Heart left ventricle (tissue), 16 donors: Measurements from ENCODE around the gene DLX3. TPM values are rescaled to one million over a fixed set of nuclear protein-coding genes. Genes with fewer than 3 reads are reported as not detected.
A peak's percentile ranks its signal among the peaks of the same experiment; 100 is the strongest.

ENCODE experiments used
- ATAC-seq, 4 donors: fragments of 200-7000 bp; cut with Tn5 transposase; one replicate each; pipeline ENCODE4 v1.9.1; 2020 to 2022; ENCODE audit warnings: moderate library complexity in 4 of 4, mild to moderate bottlenecking in 3 of 4, moderate number of reproducible peaks in 1 of 4
- DNase-seq, 5 donors: peaks; one replicate each; pipeline ENCODE4 v3.0.0-alpha.2; 2020
- H3K27ac ChIP-seq, 12 donors: fragments of 200-600 bp; sonication (generic) in 4 of 12; one replicate each; pipeline versions ENCODE4 v1.5.0 to v1.8.0; 2016 to 2022; ENCODE audit warnings: mild to moderate bottlenecking in 2 of 12
- H3K27me3 ChIP-seq, 9 donors: fragments of 200-600 bp; sonication (generic) in 2 of 9; one replicate each; pipeline versions ENCODE4 v1.5.1 to v1.8.0; 2016 to 2022; ENCODE audit warnings: mild to moderate bottlenecking in 3 of 9
- H3K36me3 ChIP-seq, 9 donors: fragments of 200-600 bp; sonication (generic) in 2 of 9; one replicate each; pipeline versions ENCODE4 v1.5.0 to v1.8.0; 2018 to 2022; ENCODE audit warnings: mild to moderate bottlenecking in 2 of 9
- H3K4me1 ChIP-seq, 12 donors: fragments of 200-600 bp; sonication (generic) in 4 of 12; one replicate each; pipeline versions ENCODE4 v1.5.0 to v1.8.0; 2016 to 2022; ENCODE audit warnings: mild to moderate bottlenecking in 3 of 12
- H3K4me3 ChIP-seq, 12 donors: fragments of 200-600 bp; sonication (generic) in 4 of 12; one replicate each; pipeline versions ENCODE4 v1.5.0 to v1.8.0; 2017 to 2022; ENCODE audit warnings: mild to moderate bottlenecking in 9 of 12, moderate library complexity in 4 of 12
- H3K9me3 ChIP-seq, 12 donors: fragments of 200-600 bp; sonication (generic) in 4 of 12; one replicate each; pipeline versions ENCODE4 v1.5.0 to v1.8.0; 2016 to 2022; ENCODE audit warnings: mild to moderate bottlenecking in 1 of 12
- POLR2A ChIP-seq, 2 donors: fragments of 450-650 bp; IDR thresholded peaks; one replicate each; pipeline ENCODE4 v1.6.1; 2017; ENCODE audit warnings: antibody characterized with exemption in 2 of 2, mild to moderate bottlenecking in 2 of 2, moderate library complexity in 2 of 2
- WGBS, 4 donors: extraction: QIAGEN DNeasy Blood & Tissue Kit in 2 of 4; methylation state at CpG; one replicate each; pipeline versions ENCODE4 v1.1.5 to v1.1.7; 2013 to 2018; 5-methylcytosine and 5-hydroxymethylcytosine counted together
- intact Hi-C, 10 donors: fragments of 100-400 bp; cut with DNase I; formaldehyde crosslinking; loops; one replicate each; pipeline versions ENCODE4 v1.11.1 to v1.14.2; 2022
- long read RNA-seq, 3 donors: library from polyadenylated mRNA; unstranded; transcript quantifications; one replicate each; pipeline ENCODE4 v2.0.0, GENCODE V29; 2020 to 2021
- polyA plus RNA-seq, 2 donors: library from polyadenylated mRNA; stranded (reverse); fragments of 200-250 nt; gene quantifications; one replicate each; pipeline ENCODE4 v1.2.3, GENCODE V29; 2013
- total RNA-seq, 9 donors: library from RNA; depleted of rRNA in 2 of 9; stranded (reverse); fragments of >200 nt in 2 of 9; fragmentation: NEBNext Ultra II Directional in 3 of 9; extraction: Animal tissue kit (Norgen Biotek cat#: 25700) in 3 of 9; gene quantifications; one replicate each; pipeline versions ENCODE4 v1.1.0 to v1.2.4, GENCODE V29; 2016 to 2023
- TF ChIP-seq, protein P1 (sequence below), 12 donors: fragments of 200-600 bp; sonication (generic) in 4 of 12; IDR thresholded peaks; one replicate each; pipeline versions ENCODE4 v1.5.0 to v1.8.0; 2018 to 2022; ENCODE audit warnings: antibody characterized with exemption in 12 of 12, mild to moderate bottlenecking in 5 of 12
- donor health status: ischemic (EF 13 %, LVEDD 7.1; RV severe dilation, severe dysfunction).
- donor health status: healthy with polysubstance abuse.
- donor health status: DM: no; HTN: yes; CAD: no.
- donor health status: DM: no; HTN: no; CAD: no.
- donor health status: ischemic (EF 25% LVEDD 6.9; RV normal size, moderate dysfunction).
- donor health status: ischemic (EF 25% LVEDD 5.7; RV mildly dilated, moderate dysfunction).
- donor health status: healthy.
- donor health status: DM: yes; HTN: yes; CAD: no.
- donor health status: ischemic (EF 35%, LVEDD 5.7; RV mildly dilated, moderate dysfunction).
- donor health status: nonischemic (EF 11% LVEDD 7.7; RV severe dilation, severe dysfunction).
- donor health status: DM: yes; HTN: yes; CAD: no.
- donor health status: PGD.
- donor health status: ischemic (EF 29% LVEDD 5.4; RV normal size, mild dysfunction).
- donor health status: nonischemic (EF 23%, LVEDD 6.1; RV moderate dilation, normal function).

DLX3 gene
- total RNA-seq, result under 1 TPM in 3 of 9 donors, not detected in 6; 0.09 to 0.61 (median 0.12) TPM
- polyA plus RNA-seq, result under 1 TPM; 0.08 TPM
- long read RNA-seq, donor 1, result 0 reads
- long read RNA-seq, donor 2, result 0 reads
- long read RNA-seq, donor 3, result 0 reads

DNA sequence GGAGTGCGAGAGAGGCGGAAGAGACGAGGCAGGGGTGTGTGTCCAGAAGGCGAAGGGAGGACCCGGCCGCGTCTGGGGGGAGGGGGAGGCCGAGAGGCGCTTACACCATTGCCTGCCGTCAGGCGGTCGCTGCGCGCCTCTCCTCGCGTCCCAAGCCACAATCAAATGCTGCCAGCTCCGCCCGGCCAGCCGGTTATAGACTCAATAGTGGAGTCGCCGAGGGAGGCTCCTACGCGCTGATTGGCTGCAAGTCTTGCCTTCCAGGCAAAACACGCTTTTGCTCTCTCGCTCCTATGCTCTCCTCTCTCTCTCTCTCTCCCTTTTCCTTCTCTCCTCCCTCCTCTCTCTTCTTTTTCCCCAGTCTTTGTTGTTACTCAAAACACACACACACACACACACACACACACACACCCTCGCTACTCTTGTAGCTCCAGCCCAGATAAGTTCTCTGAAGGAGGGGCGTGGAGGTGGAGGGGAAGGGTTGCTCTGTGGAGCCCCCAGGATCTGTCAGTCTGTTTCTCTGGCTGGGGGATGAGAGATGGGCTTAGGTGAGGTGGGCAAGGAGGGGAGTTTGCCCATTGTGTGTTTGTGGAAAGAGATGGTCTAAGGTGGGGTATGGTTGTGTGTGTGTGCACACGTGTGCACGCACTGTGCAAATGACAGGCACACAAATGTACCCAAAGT, at the start of gene DLX3:
Gene DLX3 (minus strand): TSS at position 170 of the 684 bp plus-strand sequence. CDS start 226 bp downstream, outside the sequence.
- no peaks in the 10 kb centered on the region for H3K36me3 ChIP-seq
- H3K4me3 ChIP-seq, result peak within 1 kb of the TSS in 11 of 12 donors; percentile 16 to 60 (median 48)
- H3K27ac ChIP-seq, result no peak within 1 kb of the TSS
- peaks cover 32 to 95% (median 81%) of the 10 kb centered on the region in 9 donors for H3K27me3 ChIP-seq
- peaks cover 0 to 39% (median 24%) of the 10 kb centered on the region in 12 donors for H3K4me1 ChIP-seq
- WGBS, 4 donors, result 2 to 4% (median 3%) methylated on average over 28 to 29 of the region's 29 CpGs
- intact Hi-C loops, result loop anchor here (5.0 to 10.0 kb wide), 13 partner anchors 43 to 680 kb away; partner anchors contain the start of gene SLC35B1 (in 4 of the 10)
- no peaks in the 10 kb centered on the region for H3K9me3 ChIP-seq
- ATAC-seq (peak; percentile 35 to 77 (median 70)), DNase-seq (peak; percentile 65 to 85 (median 80))
- TF ChIP-seq, protein P1, sequence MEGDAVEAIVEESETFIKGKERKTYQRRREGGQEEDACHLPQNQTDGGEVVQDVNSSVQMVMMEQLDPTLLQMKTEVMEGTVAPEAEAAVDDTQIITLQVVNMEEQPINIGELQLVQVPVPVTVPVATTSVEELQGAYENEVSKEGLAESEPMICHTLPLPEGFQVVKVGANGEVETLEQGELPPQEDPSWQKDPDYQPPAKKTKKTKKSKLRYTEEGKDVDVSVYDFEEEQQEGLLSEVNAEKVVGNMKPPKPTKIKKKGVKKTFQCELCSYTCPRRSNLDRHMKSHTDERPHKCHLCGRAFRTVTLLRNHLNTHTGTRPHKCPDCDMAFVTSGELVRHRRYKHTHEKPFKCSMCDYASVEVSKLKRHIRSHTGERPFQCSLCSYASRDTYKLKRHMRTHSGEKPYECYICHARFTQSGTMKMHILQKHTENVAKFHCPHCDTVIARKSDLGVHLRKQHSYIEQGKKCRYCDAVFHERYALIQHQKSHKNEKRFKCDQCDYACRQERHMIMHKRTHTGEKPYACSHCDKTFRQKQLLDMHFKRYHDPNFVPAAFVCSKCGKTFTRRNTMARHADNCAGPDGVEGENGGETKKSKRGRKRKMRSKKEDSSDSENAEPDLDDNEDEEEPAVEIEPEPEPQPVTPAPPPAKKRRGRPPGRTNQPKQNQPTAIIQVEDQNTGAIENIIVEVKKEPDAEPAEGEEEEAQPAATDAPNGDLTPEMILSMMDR (IDR thresholded peaks at IDR 0.05), result no peak
- TF ChIP-seq POLR2A (IDR thresholded peaks at IDR 0.05), result peak in 1 of 2 donors; percentile 38

DNA sequence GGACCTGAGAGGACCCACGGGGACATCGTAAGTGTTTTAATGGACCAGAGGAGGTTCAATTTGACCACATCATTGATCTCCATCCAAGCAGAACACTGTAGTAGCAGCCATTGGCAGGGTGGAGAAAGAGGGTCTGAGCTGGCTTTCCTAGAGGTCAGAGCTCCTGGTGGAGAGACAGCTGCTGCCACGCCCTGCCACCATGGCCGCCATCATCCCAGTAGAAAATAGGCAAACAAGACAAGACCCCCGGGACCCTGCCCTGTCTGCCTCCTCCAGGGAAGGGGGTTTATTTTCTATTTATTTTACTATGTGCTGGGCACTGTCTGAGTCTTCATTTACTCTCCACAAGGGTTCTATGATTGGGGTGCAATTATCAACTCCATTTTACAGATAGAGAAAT, 49.5 kb upstream of the DLX3 start:
- DNase-seq (peak in 1 of 5 donors; percentile 9), ATAC-seq (no peak)
- 94 to 97% (median 96%) methylated on average over 5 of the region's 5 CpGs for WGBS, 4 donors
- no peak overlapping the region for H3K4me3 ChIP-seq
- H3K9me3 ChIP-seq, result no peaks in the 10 kb centered on the region
- intact Hi-C loops, result no loop called here
- H3K27ac ChIP-seq, result peak overlapping the region in 1 of 12 donors; percentile 27
- no peak for TF ChIP-seq POLR2A (IDR thresholded peaks at IDR 0.05)
- TF ChIP-seq, protein P1 (IDR thresholded peaks at IDR 0.05), result no peak
- peaks cover 0 to 23% (median 17%) of the 10 kb centered on the region in 12 donors for H3K4me1 ChIP-seq
- no peaks in the 10 kb centered on the region for H3K36me3 ChIP-seq
- no peaks in the 10 kb centered on the region for H3K27me3 ChIP-seq

DNA sequence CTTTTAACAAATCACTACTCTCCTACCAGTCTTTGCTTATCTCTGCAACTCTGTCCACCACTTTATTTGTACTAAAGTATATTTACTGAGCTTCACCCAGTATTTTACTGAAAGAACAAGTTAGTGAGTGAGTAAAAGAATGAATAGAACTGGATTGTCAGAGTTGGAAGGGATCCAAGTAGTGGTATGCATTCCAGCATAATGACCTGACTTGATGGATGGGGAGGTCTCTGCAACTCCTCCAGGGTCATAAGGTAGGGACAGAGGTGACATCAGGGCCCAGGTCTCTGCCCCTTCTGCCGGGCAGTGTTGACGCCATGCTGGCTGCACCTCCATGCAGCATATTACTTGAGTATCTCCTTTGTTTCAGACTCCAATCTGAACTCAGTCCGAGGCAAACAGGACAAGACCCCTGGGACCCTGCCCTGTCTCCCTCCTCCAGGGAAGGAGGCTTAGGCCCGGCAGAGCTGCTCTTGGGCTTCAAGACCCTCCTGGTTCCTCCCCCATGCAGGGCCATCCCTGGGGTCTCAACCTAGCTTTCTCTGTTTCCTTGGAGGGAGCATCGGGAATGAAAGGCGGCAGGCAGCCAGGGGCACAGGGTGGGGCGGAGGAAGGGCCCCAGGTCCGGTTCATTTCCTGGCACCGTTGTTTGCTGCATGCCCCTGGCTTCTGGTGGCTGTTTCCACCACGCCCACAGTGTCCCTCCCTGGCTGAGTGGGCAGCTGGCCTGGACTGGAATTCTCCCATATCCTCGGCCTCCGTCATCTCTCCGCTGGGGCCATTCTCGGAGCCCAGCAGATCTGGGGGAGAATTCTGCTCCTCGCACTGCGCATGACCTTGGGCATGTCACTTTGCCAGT, 48.5 kb upstream of the DLX3 start:
- TF ChIP-seq POLR2A (IDR thresholded peaks at IDR 0.05), result no peak
- TF ChIP-seq, protein P1 (IDR thresholded peaks at IDR 0.05), result no peak
- Histone ChIP-seq H3K4me1 (peaks cover 0 to 23% (median 17%) of the 10 kb centered on the region in 12 donors), H3K4me3 (no peak overlapping the region), H3K27ac (peak overlapping the region in 4 of 12 donors; percentile 27 to 42 (median 32)), H3K36me3 (no peaks in the 10 kb centered on the region), H3K27me3 (no peaks in the 10 kb centered on the region), H3K9me3 (no peaks in the 10 kb centered on the region)
- WGBS, 4 donors, result 49 to 62% (median 57%) methylated on average over 10 to 16 of the region's 16 CpGs
- DNase-seq (peak in 3 of 5 donors; percentile 54 to 64 (median 63)), ATAC-seq (peak in 3 of 4 donors; percentile 64 to 73 (median 68))
- intact Hi-C loops, result no loop called here
